Ammon's horn (tissue), 1 donor: ENCODE results near the gene GNG5.
"Not testable (repeated sequence)": the region's sequence is repeated elsewhere in the genome, so short reads cannot be mapped to it uniquely, and the experiment has no call there.

ENCODE experiments used
- DNase-seq: peaks from one replicate; pipeline ENCODE4 v3.0.0-alpha.2; 2016; ENCODE audit warnings: low spot score

Gene GNG5

DNA sequence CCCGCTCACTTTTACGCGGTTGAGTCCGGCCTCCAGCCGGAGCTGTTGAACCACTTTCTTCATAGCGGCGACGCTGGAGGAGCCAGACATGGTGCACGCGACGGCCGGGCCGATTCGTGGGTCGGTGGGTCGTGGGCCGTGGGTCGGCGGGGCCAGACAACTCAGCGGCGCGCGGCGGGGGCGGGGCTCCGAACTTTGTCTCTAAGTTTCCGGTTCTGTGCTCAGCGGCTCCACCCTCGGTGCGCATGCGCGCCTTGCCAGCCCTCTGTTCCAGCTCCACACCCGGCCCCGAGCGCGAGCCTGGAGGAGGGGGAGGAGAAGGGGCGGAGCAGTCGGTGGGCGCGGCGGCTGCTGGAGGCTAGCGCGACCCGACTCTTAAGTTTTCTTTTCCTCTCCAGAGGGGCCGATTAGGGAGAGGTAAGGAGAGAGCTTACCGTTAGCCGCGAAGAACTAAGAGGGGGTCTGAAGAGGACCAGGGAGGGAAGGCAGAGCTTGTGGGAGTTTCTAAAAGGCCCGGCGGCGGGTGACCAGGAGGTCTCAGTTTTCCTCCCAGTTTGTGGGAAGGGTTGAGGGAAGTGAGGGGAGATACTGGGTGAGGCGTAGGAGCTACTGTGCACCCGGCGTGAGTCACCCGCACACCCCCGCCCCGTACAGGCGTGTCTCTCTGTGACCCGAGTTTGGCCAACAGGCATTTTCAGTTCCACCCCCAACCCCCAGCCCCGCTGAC lies at the start of gene GNG5, which contains the start of gene SPATA1:
TSS of gene GNG5 (minus strand) at position 580 of the 727 bp plus-strand sequence. CDS start at position 90, 490 bp downstream.
TSS of gene SPATA1 (plus strand) at position 385 of the 727 bp plus-strand sequence. CDS start 9,974 bp downstream, outside the sequence.
- peak; percentile 97 for DNase-seq

DNA sequence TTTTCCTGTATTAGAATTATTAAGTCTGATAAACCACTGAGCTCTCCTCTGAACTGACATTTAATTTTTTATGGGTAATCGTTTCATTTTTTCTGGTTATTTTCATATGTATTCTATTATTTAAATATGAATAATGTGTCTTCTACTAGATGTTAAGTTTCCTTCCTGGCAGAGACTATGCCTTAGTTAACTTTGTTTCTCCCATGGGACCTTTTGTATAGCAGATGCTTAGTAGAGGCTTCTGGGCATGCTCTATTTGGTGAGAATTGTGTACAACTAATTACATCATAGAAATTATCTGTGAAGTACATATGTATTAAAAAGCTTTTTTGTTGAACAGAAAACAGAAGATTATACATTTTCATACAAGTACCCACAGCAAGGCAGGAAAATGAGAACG lies 44.4 kb upstream of the GNG5 start:
- DNase-seq: no peak

DNA sequence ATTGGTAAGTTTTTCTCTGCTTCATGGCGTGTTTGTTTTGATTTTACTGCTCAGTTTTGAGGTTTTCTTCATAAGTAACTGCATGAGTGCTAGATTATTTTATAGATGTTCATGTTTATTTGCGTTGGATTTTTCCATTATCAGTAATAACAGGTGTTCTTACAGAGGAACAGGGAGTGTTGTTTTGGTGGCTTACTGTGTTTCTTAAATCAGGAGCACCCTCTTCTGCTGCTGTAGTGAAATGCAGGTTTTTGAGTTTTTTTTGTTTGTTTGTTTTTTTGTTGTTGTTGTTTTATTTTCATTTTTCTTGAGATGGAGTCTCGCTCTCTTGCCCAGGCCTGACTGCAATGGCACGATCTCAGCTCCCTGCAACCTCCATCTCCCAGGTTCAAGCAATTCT lies 35.3 kb upstream of the GNG5 start:
- DNase-seq: peak; percentile 4

DNA sequence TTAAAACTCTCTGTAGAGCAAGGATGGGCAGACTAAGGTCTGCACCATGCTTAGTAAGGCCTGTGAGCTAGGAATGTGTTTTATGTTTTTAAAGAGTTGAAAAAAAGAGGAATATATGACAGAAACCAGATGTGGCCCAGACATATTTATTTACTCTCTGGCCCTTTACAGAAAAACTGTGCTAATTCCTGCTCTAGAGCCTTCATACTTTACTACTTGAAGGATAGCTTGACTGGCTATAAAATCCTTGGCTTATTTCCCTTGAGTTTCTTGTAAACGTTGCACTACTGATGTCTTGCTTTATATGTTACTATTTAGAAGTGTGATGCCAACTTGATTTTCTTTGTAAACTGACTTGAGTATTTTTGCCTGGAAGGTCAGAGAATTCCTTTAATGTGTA lies 34.4 kb upstream of the GNG5 start:
- no peak for DNase-seq

DNA sequence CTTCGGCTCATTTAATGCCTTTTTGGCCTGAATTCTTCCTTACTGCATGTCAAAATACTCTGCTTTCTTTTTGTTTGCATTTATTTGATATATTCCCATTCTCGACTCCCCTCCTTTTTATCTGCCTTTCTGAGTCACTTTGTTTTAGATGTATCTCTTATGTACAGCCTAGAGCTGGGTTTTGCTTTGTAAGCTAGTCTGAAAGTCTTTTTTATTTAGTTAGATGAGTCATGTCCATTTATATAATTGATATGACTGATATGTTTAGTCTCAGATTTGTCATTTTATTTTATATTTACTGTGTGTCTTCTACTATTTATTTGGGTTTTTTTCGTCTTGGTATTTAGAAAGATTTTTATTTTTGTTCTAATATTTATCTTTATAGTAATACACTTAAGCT lies 33.6 kb upstream of the GNG5 start:
- DNase-seq: no peak

DNA sequence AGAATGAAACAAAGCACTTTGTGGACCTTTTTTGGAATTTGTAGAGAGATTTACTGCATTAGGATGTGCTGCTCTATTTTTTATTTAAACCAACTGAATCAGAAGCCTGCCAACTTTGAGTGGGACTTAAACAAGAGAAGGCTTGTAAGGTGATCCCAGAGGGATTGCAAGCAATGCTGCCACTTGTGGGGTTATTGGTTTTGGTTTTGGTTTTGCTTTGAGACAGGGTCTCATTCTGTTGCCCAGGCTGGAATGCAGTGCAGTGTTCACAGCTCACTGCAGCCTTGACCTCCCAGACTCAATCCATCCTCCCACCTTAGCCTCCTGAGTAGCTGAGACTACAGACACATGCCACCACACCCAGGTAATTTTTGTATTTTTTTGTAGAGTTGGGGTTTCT lies 32.2 kb upstream of the GNG5 start:
- no peak for DNase-seq

DNA sequence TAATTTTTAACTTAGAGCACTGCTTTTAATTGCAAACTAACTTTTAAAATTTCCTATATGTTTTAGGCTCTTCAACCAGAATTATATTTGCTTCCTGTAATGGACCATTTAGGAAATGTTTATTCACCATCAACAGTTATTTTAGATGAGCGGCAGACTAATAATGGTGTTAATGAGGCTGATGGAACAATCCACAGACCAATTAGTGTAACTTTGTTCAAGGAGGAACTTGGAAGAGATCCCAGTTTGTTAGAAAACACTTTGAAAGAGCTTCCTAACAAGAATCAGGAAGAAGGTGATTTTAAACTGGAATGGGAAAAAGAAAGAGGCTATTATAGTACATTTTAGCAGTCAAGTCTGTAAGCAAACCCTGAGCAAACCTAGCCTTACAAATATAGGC lies 19.4 kb upstream of the GNG5 start:
- DNase-seq: peak; percentile 51

DNA sequence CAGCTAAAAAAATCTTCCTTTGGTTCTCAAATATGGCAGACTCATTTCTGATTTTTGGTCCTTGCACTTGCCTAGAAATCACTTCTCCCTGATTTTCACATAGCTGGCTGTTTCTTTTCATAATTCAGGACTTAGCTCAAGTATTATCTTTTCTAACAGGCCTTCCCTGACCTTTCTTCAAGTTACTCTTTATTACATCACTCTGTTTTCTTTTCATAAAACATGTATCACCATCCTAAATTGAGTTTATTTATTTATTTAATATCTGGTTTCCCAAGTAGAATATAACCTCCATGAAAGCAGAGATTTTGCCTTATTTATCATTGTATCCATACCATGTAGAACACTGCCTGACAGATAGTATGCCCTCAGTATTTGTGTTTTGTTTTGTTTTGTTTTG lies 18.2 kb upstream of the GNG5 start:
- DNase-seq: no peak

DNA sequence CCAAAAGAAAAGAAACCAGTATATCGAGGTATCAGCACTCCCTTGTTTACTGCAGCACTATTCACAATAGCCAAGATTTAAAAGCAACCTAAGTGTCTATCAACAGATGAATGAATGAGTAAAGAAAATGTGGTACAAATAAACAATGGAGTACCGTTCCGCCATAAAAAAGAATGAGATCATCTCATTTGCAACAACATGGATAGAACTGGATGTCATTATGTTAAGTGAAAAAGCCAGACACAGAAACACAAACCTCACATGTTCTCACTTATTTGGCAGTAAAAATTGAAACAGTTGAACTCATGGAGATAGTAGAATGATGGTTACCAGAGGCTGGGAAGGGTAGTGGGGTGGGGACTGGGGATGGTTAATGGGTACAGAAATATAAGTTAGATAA lies 4.3 kb upstream of the GNG5 start:
- no peak for DNase-seq

DNA sequence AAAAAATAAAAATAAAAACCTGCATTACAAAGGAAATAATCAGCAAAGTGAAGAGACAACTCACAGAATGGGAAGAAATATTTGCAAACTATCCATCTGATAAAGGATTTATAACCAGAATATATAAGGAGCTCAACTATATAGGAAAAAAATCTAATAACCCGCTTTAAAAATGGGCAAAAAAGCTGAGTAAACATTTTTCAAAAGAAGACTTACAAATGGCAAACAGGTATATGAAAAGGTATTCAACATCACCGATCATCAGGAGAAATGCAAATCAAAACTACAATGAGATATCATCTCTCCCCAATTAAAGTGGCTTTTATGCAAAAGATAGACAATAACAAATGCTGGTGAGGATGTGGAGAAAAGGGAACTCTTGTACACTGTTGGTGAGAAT lies 3.8 kb upstream of the GNG5 start:
- no peak for DNase-seq

DNA sequence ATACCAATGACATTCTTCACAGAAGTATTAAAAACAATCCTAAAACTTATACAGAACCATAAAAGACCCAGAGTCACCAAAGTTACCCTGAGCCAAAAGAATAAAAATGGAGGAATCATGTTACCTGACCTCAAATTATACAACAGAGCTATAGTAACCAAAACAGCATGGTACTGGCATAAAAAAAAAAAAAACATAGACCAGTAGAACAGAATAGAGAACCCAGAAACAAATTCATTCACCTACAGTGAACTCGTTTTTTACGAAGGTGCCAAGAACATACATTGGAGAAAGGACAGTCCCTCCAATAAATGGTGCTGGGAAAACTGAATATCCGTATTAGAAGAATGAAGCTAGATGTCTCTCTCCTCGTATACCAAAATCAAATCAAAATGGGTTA lies 2.6 kb upstream of the GNG5 start:
- DNase-seq: no peak

DNA sequence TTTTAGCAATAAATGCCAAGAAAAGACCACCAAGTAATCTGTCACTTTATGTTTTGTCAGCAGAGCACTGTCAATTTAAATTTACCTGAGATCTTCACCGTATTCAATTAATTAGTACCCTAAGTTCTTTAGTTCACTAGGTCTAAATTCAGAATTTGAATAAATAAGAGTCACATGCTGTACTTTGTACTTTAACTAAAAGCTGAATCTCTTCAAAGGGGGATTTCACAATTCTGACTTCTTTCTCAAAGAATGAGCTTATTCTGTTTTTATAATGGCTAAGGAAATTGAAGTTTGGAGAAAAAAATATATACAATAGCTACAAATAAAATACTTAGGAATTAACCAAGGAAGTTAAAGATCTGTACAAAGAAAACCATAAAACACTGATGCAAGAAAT lies 2.1 kb upstream of the GNG5 start:
- DNase-seq: no peak

DNA sequence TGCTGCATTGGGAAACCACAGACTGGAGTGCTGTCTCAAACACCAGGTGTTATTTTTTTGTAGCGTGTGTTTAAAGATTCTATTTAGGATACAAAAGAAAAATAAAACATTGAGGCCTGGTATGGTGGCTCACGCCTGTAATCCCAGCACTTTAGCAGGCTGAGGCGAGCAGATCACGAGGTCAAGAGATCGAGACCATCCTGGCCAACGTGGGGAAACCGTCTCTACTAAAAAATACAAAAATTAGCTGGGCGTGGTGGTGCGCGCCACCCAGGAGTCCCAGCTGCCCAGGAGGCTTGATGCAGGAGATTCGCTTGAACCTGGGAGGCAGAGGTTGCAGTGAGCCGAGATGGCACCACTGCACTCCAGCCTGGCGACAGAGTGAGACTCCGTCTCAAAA lies 1.5 kb upstream of the GNG5 start:
- not testable (repeated sequence) for DNase-seq

DNA sequence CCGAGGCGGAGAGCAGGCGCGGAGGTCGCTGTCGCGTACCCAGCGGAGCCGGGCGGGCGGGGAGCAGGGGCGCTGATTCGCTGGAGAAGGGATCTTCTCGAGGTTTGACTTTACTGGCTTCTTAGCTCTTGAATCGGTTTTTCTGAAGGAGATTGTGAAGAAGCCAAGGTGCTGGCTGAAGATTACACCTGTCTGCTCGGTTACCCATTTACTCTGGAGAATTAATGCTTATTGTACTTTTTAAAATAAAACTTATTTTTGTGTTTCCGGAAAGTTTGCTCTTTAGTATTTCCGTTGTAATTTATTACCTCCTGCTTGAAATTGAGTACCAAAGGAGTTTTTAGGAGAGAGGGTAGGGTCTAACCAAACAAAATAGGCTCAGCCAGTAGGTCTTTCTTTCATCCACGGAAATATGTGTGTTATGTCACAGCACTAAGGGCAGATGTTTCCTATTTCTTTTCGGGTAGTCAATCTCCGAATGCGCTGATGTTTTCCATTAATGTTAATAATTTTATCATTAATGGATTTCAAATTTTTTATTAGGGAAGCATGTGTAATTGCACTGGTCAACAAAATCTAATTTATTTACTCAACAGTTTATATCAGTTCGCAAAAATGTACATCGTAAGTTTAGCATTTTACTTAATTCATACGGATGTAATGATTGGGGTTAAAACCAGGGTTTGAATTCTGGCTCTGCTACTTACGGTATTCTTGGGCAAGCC lies 510 bp upstream of the GNG5 start:
- DNase-seq: no peak

DNA sequence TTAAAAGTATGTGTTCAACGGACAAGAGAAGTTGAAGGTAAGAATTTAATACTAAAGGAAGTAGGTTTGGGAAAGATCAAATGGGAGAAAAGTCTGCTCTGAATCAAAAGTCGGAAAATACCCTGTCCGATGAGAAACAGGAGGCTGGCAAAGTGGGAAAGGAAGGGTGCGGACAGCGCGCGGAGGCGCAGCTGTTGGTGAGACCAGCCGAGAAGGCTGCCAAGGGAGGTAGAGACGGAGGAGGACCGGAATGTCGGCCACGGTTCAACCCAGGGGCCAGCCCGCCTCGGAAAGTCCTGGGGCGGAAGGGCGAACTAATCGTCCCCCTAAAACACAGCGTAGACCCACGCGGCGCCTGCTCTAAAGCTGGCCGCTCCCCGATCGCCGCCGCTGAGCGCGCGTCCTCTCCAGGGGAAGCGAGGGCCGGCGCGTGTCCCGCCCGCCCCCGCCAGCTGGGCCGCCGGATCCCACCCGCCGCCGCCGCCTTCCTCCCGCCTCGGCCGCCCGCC lies 834 bp downstream of the GNG5 start:
- peak; percentile 61 for DNase-seq

DNA sequence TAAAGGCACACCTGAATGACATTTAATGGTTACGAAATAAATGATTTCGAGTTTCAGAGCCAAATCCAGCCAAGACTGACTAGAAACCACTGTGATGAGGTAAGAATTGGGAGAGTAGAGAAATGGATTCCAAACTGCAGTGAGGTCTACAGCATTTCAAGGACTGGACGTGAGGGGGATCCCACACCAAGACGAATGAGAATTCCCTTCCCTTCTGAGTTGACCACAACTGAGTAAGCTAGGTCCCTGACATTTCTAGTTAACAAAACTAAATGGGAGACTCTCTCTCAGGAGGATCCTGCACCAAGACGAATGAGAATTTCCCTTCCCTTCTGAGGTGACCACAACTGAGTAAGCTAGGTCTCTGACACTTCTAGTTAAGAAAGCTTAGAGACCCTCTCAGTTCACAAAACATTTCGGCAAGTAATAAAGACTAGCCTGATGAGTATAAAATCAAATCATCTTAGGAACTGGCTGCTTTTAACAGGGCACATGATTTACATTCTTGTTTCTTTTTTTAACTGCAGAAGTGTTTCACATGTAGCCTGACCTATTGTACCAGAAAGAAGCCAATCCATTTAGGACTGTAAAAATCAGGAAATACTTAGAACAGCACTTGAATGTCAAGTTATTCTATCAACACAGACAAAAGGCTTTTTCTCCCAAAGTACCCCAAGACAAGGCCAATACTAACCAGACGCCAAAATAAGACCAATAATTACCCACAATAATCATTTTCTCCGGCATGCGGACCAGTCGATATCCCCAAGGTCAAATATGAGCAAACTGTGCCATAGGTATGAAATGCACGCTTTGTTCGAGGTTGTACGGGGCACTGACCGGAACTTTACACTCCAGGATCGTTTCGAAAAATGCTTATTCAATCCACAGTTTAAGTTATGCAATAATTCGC lies 1.5 kb downstream of the GNG5 start:
- DNase-seq: peak; percentile 5

DNA sequence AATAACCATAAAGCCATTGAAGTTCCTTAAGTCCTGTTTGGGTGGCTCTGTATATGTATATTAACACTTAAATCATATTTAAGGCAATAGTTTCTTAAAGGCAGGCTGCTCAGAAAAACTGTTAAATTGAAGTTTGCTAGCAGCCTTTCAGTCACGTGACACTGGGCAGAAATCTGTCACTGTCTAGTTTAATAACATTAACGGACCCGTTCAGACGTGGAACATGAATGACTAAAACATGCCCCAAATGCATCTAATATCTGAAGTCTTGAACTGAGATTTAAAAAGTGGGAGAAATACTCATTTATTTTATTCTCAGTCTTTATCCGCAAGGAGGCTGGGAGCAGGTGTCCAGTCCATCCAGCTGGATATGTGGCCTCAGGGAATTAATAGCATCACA lies 3.5 kb downstream of the GNG5 start:
- no peak for DNase-seq

DNA sequence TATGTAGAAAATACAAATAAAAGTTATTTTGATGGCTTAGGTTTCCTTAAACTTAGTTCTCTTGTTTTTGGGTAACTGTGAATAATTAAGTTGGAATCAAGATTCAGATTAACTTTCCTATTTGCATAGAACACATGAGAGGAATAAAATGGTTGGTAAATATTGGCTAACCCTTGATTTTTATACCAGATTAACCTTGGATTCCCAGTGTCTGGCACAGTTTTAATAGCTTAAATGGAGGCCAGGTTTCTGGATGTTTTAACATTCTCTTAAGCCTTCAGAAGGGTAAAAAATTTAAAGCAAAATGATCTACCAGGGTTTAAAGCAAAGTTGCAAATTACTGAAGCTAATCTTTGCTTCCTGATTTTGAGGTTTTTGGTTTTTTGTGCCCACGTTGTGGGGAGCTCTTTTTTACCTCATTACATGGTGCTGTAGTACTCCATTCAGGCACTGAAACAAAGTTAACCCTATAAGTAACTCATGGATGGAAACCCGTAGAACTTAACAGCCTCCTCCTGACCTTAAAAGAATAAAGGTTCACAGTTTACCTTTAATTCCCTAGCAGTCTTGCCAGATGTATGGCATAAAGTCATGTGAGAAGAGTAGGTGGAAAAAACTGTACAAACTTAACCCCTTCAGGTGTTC lies 8.6 kb downstream of the GNG5 start:
- DNase-seq: no peak

DNA sequence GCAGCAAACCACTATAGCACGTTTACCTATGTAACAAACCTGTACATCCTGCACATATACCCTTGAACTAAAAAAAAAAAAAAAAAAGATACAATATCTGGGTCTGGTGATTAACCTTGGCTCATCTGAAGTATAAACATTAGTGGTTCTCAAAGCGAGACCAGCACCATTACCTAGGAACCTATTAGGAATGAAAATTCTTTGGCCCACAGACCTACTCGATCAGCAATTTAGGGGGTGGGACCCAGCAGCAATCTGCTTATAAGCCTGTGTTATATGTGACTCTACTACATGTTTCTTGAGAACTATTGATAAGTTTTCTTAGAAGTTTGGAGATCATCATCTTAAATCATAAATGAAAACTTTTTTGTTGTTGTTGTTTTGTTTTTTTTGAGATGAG lies 9.9 kb downstream of the GNG5 start:
- no peak for DNase-seq

DNA sequence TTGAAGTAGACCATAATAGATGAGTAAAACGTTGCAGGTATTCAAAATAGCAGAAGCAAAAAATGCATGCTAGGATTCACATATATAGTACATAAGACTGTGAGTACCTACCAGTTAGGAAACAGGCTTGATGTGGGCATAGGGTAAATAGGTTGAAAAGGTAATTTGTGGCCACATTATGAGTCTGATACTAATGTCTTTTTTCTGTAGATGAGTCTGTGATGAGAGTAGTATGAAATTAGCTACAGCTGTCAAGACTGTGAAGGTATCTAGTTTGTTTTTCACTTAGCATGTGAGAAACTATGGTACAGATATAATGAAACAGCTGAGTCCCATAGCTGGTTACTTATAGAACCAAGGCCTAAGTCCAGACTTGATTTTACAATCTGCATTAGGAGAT lies 12.6 kb downstream of the GNG5 start:
- DNase-seq: no peak

DNA sequence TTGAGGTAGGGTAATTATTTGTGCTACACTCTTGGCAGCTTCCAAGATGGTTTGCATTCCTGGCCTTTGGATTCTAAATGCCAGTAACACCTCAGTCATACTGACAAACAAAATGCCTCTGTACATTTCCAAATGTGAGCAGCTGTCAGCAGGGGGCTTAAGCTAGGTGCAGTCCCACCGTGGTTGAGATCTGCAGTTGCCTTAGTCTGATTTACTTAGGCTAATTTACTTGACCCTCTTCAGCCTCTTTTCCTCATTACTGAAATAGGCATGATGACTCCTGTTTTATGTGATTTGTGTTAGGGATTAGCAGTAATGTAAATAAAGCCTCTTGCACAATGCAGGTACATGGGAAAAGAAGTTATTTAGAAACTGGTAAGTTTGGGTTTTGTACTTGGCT lies 13.7 kb downstream of the GNG5 start:
- DNase-seq: no peak

DNA sequence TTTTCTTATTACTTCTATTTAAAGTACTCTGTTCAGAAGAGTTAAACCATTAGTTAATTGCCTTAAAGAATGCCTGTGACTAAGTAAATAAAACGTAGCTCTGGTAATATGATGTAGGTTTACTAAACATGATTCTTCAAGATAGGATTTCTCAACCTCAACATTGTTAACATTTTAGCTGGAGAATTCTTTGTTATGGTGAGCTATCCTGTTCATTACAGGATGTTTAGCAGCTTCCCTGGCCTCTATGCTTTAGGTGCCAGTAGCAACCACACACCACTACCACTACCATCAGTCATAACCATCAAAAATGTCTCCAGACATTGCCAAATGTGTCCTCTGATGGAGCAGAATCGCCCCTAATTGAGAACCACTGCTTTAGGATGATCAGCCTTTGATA lies 16.6 kb downstream of the GNG5 start:
- no peak for DNase-seq
